ENCODE data around the gene INS. TPM values are rescaled to one million over a fixed set of nuclear protein-coding genes. Genes with fewer than 3 reads are reported as not detected.
A peak's percentile ranks its signal among the peaks of the same experiment; 100 is the strongest.

Gene INS
- total and polyA plus RNA-seq, 2 of the 8 experiments (the other 6 are each of a cell fraction or from before 2014, with no cell fraction given), result not detected

GRCh38 chr11:2173150-2173693 lies 12.2 kb upstream of the INS start (continued):
- no peak for TF ChIP-seq CHD7 (IDR thresholded peaks at IDR 0.05; ENCODE audit: insufficient replicate concordance, low read length)
- peak; percentile 45 to 49; a peak in 3 of 4 replicates for TF ChIP-seq RAD21 (IDR thresholded peaks at IDR 0.05 in 1 of 2, conservative IDR thresholded peaks at IDR 0.05 in 1 of 2; ENCODE audit: low read depth in 2 of 2, low read length in 2 of 2)

Measured in H1 (cell line).